GM19025 (cell line): ENCODE measurements around the gene ZNF564.
"Not testable (repeated sequence)": the region's sequence is repeated elsewhere in the genome, so short reads cannot be mapped to it uniquely, and the experiment has no call there.

ENCODE experiments used
- ATAC-seq: cut with Tn5 transposase; IDR thresholded peaks from one replicate; pipeline ENCODE4 v1.9.1; 2021; ENCODE audit warnings: mild to moderate bottlenecking, low read depth, moderate library complexity; ENCODE audit not compliant: unreplicated experiment

The ZNF564 gene

DNA sequence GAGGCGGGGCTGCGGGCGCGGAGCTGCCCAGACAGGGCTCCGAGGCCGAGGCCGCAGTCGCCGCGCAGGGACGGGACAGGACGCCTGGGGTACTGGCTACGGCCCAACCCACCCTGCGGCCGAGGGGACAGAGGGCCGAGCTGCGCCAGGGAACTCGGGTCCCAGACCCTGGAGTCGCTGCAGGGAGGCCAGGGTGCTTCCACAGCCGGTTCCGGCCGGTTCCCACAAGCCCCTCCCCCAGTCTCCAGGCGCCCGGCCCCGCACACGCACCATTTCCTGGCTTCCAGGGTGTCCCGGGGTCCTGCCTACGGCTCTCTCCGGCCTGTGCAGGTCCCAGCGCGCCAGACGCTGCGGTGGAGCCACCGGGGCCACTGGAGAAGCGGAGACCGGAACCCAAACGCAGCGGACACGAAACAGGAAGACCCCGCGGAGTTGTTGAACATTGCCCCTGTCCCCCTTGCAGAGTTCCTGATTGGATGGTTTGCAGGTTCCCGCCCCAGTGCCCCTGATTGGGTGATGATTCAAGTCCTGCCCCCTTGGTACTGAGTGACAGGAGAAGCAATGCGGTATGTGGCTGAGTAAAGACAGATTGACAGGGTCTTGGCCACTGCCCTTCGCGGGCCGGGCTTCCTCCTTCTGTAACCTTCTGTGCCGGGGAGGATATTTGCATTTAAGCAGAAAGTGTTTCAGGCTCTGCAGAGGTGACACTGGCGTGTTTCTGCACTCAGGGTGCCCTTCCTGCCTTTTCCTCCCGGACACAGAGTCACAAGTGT is at the start of gene ZNF564:
ZNF564 (minus strand) TSS at position 423 of the 773 bp plus-strand sequence; CDS start at position 273, 150 bp downstream.
- ATAC-seq = peak; percentile 97

GRCh38 chr19:12597594-12597993 is 46.3 kb upstream of the ZNF564 start:
- no peak for ATAC-seq

GRCh38 chr19:12596927-12597548 is 45.8 kb upstream of the ZNF564 start:
- no peak for ATAC-seq

- ATAC-seq = no peak
Measured at GRCh38 chr19:12596485-12596884, 45.2 kb upstream of the ZNF564 start.

GRCh38 chr19:12581100-12581499 is 29.8 kb upstream of the ZNF564 start:
- no peak for ATAC-seq

DNA sequence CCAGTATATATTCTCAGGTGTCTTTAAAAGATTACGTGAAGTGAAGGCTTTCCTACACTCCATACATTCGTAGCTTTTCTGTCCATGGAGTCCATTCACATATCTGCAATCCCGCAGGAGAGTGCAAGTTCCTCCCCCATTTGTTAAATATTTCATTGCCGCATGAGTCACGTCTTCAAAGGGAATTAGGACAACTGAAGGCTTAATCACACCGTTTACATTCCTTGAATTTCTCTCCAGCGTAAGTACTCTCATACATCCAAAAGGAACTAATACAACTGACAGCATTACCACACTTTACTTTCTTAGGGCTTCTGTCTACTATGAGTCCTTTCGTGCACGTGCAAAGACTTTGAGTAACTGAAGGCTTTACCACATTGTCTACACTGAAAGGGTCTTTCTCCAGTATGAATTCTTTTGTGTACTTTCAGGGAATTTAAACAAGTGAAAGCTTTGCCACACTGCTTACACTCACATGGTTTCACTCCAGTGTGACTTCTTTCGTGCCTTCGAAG is 29.0 kb upstream of the ZNF564 start:
- ATAC-seq = no peak

DNA sequence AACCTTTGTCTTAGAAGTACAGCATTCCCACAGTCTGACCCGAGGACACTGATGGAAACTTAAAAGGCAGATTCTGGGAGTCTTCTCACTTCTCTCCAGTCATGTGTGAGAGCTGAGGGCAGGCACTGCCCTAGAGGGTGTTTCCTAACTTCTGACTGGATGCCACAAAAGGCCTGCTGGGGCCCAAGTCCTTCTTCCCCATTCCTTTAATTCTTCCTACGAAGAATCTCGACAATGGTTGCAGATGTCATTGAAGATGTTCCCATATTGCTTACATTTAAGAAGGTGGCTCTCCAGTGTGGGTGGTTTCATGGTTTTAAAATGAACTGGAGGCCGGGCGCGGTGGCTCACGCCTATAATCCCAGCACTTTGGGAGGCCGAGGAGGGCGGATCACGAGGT is 27.4 kb upstream of the ZNF564 start:
- ATAC-seq = no peak

- no peak for ATAC-seq
Measured at GRCh38 chr19:12574036-12574435, 22.8 kb upstream of the ZNF564 start.

- ATAC-seq = no peak
Measured at GRCh38 chr19:12567951-12568350, 16.7 kb upstream of the ZNF564 start.

- not testable (repeated sequence) for ATAC-seq
Measured at GRCh38 chr19:12566380-12566779, 15.1 kb upstream of the ZNF564 start.

GRCh38 chr19:12564016-12564664 is 12.9 kb upstream of the ZNF564 start:
- ATAC-seq = no peak

GRCh38 chr19:12555456-12555930 is 4.2 kb upstream of the ZNF564 start:
- no peak for ATAC-seq

DNA sequence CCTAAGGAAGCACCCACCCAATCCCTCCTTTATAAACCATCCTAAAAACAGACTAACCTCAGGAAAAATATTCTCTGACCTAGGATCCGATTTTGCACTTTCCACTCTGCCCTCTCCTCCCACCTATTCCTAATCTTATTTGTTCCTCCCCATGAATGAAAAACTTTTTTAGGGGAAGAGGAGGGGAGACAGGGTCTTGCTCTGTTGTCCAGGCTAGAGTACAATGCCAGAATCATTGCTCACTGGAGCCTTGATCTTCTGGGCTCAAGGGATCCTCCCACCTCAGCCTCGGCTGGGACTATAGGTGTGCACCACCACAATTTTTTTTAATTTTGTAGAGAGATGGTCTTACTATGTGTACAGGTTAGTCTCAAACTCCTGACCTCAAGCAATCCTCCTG is 4.4 kb downstream of the ZNF564 start:
- no peak for ATAC-seq

GRCh38 chr19:12546068-12546467 is 5.2 kb downstream of the ZNF564 start:
- ATAC-seq = no peak

DNA sequence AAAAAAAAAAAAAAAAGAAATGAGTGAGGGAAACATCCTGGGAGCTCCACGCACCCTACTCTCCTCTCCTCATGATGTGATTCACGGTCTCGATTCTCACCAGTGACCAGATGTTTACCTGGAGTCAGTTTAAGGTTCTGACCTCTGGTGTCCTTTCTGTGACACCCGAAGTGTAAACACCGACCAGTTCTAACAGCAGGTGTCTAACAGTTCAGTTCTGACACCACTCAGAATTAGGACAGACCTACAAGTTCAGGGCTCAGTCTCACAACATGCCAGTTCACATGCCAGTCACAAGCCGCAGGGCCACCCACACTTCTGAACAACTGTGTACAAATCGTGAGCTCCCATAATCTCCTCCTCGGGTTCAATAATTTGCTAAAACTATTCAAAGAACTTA is 6.0 kb downstream of the ZNF564 start:
- ATAC-seq = no peak

- no peak for ATAC-seq
Measured at GRCh38 chr19:12544401-12544876, 6.8 kb downstream of the ZNF564 start.

GRCh38 chr19:12543855-12544254 is 7.4 kb downstream of the ZNF564 start:
- ATAC-seq = no peak

DNA sequence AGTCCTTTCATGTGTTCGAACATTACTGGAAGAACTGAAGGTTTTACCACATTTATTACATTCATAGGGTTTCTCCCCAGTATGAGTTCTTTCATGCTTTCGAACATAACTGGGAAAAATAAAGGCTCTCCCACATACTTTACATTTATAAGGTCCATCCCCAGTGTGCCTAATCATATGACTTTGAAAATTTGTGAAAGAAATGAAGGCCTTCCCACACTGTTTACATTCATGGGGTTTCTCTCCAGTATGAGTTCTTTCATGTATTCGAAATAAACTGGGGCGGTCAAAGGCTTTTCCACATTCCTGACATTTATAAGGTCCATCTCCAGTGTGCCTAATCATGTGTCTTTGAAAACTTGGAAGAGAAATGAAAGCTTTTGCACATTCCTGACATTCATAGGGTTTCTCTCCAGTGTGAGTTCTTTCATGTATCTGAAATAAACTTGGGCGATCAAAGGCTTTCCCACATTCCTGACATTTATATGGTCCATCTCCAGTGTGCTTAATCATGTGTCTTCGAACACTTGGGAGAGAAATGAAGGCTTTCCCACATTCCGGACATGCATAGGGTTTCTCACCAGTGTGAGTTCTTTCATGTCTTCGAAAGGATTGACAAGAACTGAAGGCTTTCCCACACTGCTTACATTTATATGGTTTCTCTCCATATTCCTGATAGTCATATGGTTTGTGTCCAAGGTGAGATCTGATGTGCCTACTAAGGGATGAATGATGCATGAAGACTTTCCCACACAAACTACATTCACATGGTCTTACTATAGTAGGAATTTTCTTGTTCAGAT is 24.0 kb downstream of the ZNF564 start:
- no peak for ATAC-seq

- ATAC-seq = no peak
Measured at GRCh38 chr19:12526542-12526941, 24.7 kb downstream of the ZNF564 start.

DNA sequence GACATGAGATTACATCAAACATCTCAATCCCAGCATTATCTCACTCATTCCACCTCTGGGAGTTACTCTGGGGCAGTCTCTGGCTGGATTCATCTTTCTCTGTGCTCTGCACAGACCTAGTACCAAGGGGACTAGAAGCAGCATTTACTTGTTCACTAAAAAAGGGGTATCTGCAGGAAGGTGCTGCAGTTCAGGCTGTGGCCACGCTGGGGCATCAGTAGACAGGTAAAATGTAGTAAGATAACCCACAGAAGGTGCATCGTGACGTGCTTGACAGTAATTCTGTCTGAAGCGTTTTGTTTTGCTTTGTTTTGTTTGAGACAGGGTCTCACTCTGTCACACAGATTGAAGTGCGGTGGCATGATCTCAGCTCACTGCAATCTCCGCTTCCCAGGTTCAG is 29.3 kb downstream of the ZNF564 start:
- no peak for ATAC-seq
